GM21717 (cell line): ENCODE measurements around the gene SHMT2.

ENCODE experiments used
- ATAC-seq: cut with Tn5 transposase; IDR thresholded peaks from one replicate; pipeline ENCODE4 v1.9.1; 2021; ENCODE audit warnings: mild to moderate bottlenecking, moderate library complexity; ENCODE audit not compliant: unreplicated experiment

The SHMT2 gene

GRCh38 chr12:57238854-57239554, 9.5 kb downstream of the SHMT2 start:
- ATAC-seq = peak; percentile 44

GRCh38 chr12:57239587-57240065, 10.1 kb downstream of the SHMT2 start:
- ATAC-seq = peak; percentile 0

GRCh38 chr12:57240066-57240921, 10.8 kb downstream of the SHMT2 start:
- no peak for ATAC-seq

- ATAC-seq = no peak
Observed at GRCh38 chr12:57240926-57241401, 11.5 kb downstream of the SHMT2 start.

- no peak for ATAC-seq
Observed at GRCh38 chr12:57241402-57242310, 12.1 kb downstream of the SHMT2 start.

GRCh38 chr12:57242329-57242690, 12.8 kb downstream of the SHMT2 start:
- no peak for ATAC-seq

- no peak for ATAC-seq
Observed at GRCh38 chr12:57242691-57243454, 13.4 kb downstream of the SHMT2 start.

- ATAC-seq = no peak
Observed at GRCh38 chr12:57243521-57244311, 14.2 kb downstream of the SHMT2 start.

GRCh38 chr12:57244312-57244696, 14.8 kb downstream of the SHMT2 start:
- ATAC-seq = no peak

- ATAC-seq = no peak
Observed at GRCh38 chr12:57247041-57247440, 17.5 kb downstream of the SHMT2 start.

- ATAC-seq = no peak
Observed at GRCh38 chr12:57248934-57249742, 19.6 kb downstream of the SHMT2 start.

- no peak for ATAC-seq
Observed at GRCh38 chr12:57250541-57250940, 21.0 kb downstream of the SHMT2 start.

- ATAC-seq = no peak
Observed at GRCh38 chr12:57250956-57251355, 21.4 kb downstream of the SHMT2 start, which contains the start of gene STAC3. Gene STAC3, minus strand, starts transcription at chr12:57251187. Its CDS starts 1,551 bp downstream, at chr12:57249636.

GRCh38 chr12:57254506-57255280, 25.2 kb downstream of the SHMT2 start:
- no peak for ATAC-seq

GRCh38 chr12:57255916-57256315, 26.4 kb downstream of the SHMT2 start:
- ATAC-seq = no peak

- ATAC-seq = no peak
Observed at GRCh38 chr12:57258977-57259970, 29.8 kb downstream of the SHMT2 start.
